GM21360 (cell line): Measurements from ENCODE around the gene CROCC.
"Not testable (repeated sequence)": the region's sequence is repeated elsewhere in the genome, so short reads cannot be mapped to it uniquely, and the experiment has no call there.

Experiments used
- ATAC-seq: cut with Tn5 transposase; IDR thresholded peaks from one replicate; pipeline ENCODE4 v1.9.1; 2021; ENCODE audit warnings: mild to moderate bottlenecking, moderate library complexity; ENCODE audit not compliant: unreplicated experiment

CROCC gene

GRCh38 chr1:16921391-16922185 is at the start of gene CROCC:
Gene CROCC, plus strand, starts transcription at chr1:16921931. Its CDS starts 88 bp downstream, at chr1:16922019.
- ATAC-seq = no peak

- peak; percentile 59 for ATAC-seq
These were observed 49.3 kb upstream of the CROCC start for GRCh38 chr1:16872152-16873075.

- not testable (repeated sequence) for ATAC-seq
These were observed 48.5 kb upstream of the CROCC start for GRCh38 chr1:16873076-16873879.

GRCh38 chr1:16874968-16875765 is 46.6 kb upstream of the CROCC start:
- not testable (repeated sequence) for ATAC-seq

- ATAC-seq = not testable (repeated sequence)
These were observed 40.0 kb upstream of the CROCC start for GRCh38 chr1:16881742-16882141.

- no peak for ATAC-seq
These were observed 38.7 kb upstream of the CROCC start for GRCh38 chr1:16882986-16883385.

- ATAC-seq = not testable (repeated sequence)
These were observed 37.2 kb upstream of the CROCC start for GRCh38 chr1:16884487-16884886.

- ATAC-seq = no peak
These were observed 34.7 kb upstream of the CROCC start for GRCh38 chr1:16886860-16887605.

GRCh38 chr1:16888860-16889816 is 32.6 kb upstream of the CROCC start:
- ATAC-seq = no peak

- not testable (repeated sequence) for ATAC-seq
These were observed 31.2 kb upstream of the CROCC start for GRCh38 chr1:16890539-16891021.

- not testable (repeated sequence) for ATAC-seq
These were observed 30.7 kb upstream of the CROCC start for GRCh38 chr1:16891057-16891456.

GRCh38 chr1:16892978-16893525 is 28.7 kb upstream of the CROCC start:
- not testable (repeated sequence) for ATAC-seq

GRCh38 chr1:16893796-16894195 is 27.9 kb upstream of the CROCC start:
- ATAC-seq = not testable (repeated sequence)

- ATAC-seq = not testable (repeated sequence)
These were observed 27.4 kb upstream of the CROCC start for GRCh38 chr1:16894338-16894737.

- not testable (repeated sequence) for ATAC-seq
These were observed 26.5 kb upstream of the CROCC start for GRCh38 chr1:16895233-16895597.

- peak; percentile 98 for ATAC-seq
These were observed 26.0 kb upstream of the CROCC start, which contains the start of gene RNU1-2 for GRCh38 chr1:16895598-16896315. Gene RNU1-2, plus strand, starts transcription at chr1:16895980.
